GM23338 (cell line): Measurements from ENCODE around the gene MT1A. TPM values are rescaled to one million over a fixed set of nuclear protein-coding genes. Genes with fewer than 3 reads are reported as not detected.

Source experiments
- ATAC-seq: fragments of 200-7000 bp; cut with Tn5 transposase; 3 replicates; pipeline ENCODE4 v1.9.1; 2020
- DNase-seq: peaks from one replicate; pipeline ENCODE4 v3.0.0-alpha.2; 2015; ENCODE audit warnings: low spot score
- H2AFZ ChIP-seq: fragments of 200-600 bp; sonication (generic); 2 replicates; pipeline ENCODE4 v1.8.0; 2016; ENCODE audit warnings: antibody characterized with exemption, mild to moderate bottlenecking, moderate library complexity
- H3F3A ChIP-seq: fragments of 200-600 bp; sonication (generic); replicated peaks from 2 replicates; pipeline ENCODE4 v1.8.0; 2017; ENCODE audit warnings: antibody characterized with exemption, mixed run types, low read depth
- H3K27ac ChIP-seq: fragments of 200-600 bp; sonication (generic); 2 replicates; pipeline ENCODE4 v1.6.1; 2016; ENCODE audit warnings: low read depth
- H3K27me3 ChIP-seq: fragments of 200-600 bp; sonication (generic); 2 replicates; pipeline ENCODE4 v1.8.0; 2016; ENCODE audit warnings: mild to moderate bottlenecking, mixed run types, moderate library complexity; ENCODE audit not compliant: insufficient read depth
- H3K36me3 ChIP-seq: fragments of 200-600 bp; sonication (generic); 2 replicates; pipeline ENCODE4 v1.8.0; 2016; ENCODE audit warnings: mild to moderate bottlenecking; ENCODE audit not compliant: insufficient read depth
- H3K4me1 ChIP-seq: fragments of 200-600 bp; sonication (generic); 2 replicates; pipeline ENCODE4 v1.8.0; 2016; ENCODE audit warnings: mild to moderate bottlenecking, moderate library complexity; ENCODE audit not compliant: insufficient read depth
- H3K4me2 ChIP-seq: fragments of 200-600 bp; sonication (generic); 2 replicates; pipeline ENCODE4 v1.7.1; 2017; ENCODE audit warnings: mixed run types
- H3K4me3 ChIP-seq: fragments of 200-600 bp; sonication (generic); 2 replicates; pipeline ENCODE4 v1.6.1; 2016; ENCODE audit warnings: mixed run types
- H3K79me2 ChIP-seq: fragments of 200-600 bp; sonication (generic); replicated peaks from 2 replicates; pipeline ENCODE4 v1.8.0; 2017; ENCODE audit warnings: mild to moderate bottlenecking; ENCODE audit not compliant: insufficient read depth
- H3K9me2 ChIP-seq: fragments of 200-600 bp; sonication (generic); 2 replicates; pipeline ENCODE4 v1.8.0; 2017; ENCODE audit not compliant: insufficient read depth
- H4K20me1 ChIP-seq: fragments of 200-600 bp; sonication (generic); replicated peaks from 2 replicates; pipeline ENCODE4 v1.8.0; 2017; ENCODE audit warnings: mild to moderate bottlenecking; ENCODE audit not compliant: insufficient read depth
- H3K27ac Mint-ChIP-seq: 2 replicates; pipeline ENCODE4 v1.8.0; 2020; ENCODE audit warnings: inconsistent platforms, mild to moderate bottlenecking, moderate library complexity, mixed read lengths
- H3K27me3 Mint-ChIP-seq: 3 replicates; pipeline ENCODE4 v1.8.0; 2022; ENCODE audit warnings: low read depth, mild to moderate bottlenecking, moderate library complexity, mixed read lengths, inconsistent platforms; ENCODE audit not compliant: insufficient read depth, poor library complexity
- H3K36me3 Mint-ChIP-seq: 3 replicates; pipeline ENCODE4 v1.8.0; 2021; ENCODE audit warnings: low read depth, mild to moderate bottlenecking, inconsistent platforms, moderate library complexity, mixed read lengths
- H3K4me1 Mint-ChIP-seq: 3 replicates; pipeline ENCODE4 v1.8.0; 2020; ENCODE audit warnings: mild to moderate bottlenecking, inconsistent platforms, mixed read lengths
- H3K4me3 Mint-ChIP-seq: 3 replicates; pipeline ENCODE4 v1.8.0; 2021; ENCODE audit warnings: moderate library complexity, mild to moderate bottlenecking, inconsistent platforms, mixed read lengths
- H3K9me3 Mint-ChIP-seq: 3 replicates; pipeline ENCODE4 v1.8.0; 2020; ENCODE audit warnings: moderate library complexity, mild to moderate bottlenecking, inconsistent platforms, mixed read lengths
- CREB1 ChIP-seq: fragments of 250-450 bp; sonication (Bioruptor Pico); IDR thresholded peaks from 2 replicates; pipeline ENCODE4 v1.5.0; 2020; ENCODE audit warnings: low read depth, mild to moderate bottlenecking, moderate library complexity
- EZH2 ChIP-seq: fragments of 200-600 bp; sonication (generic); IDR thresholded peaks from one replicate; pipeline ENCODE4 v1.8.0; 2017; ENCODE audit warnings: antibody characterized with exemption, mild to moderate bottlenecking, low read depth; ENCODE audit not compliant: unreplicated experiment
- STAT1 ChIP-seq: IDR thresholded peaks from one replicate; pipeline ENCODE4 v1.6.1; 2016; ENCODE audit warnings: antibody characterized with exemption; ENCODE audit not compliant: unreplicated experiment
- ZNF114 ChIP-seq: fragments of 250-450 bp; sonication (Bioruptor Pico); IDR thresholded peaks from 2 replicates; pipeline ENCODE4 v1.5.0; 2020; ENCODE audit warnings: mild to moderate bottlenecking, moderate library complexity
- ZNF331 ChIP-seq: fragments of 250-450 bp; sonication (Bioruptor Pico); IDR thresholded peaks from 2 replicates; pipeline ENCODE4 v1.5.0; 2020; ENCODE audit warnings: low read depth, mild to moderate bottlenecking, moderate library complexity
- polyA plus RNA-seq: library from polyadenylated mRNA; unstranded; fragments of >200 nt; fragmentation: Nextera tagmentation; extraction: Ambion mirVana; gene quantifications from 2 replicates; pipeline ENCODE4 v1.2.1, GENCODE V29; 2016
- total RNA-seq: library from RNA; depleted of rRNA; stranded (reverse); fragments of >200 nt; shearing (Covaris generic); gene quantifications from 2 replicates; pipeline ENCODE4 v1.2.3, GENCODE V29; 2014
- TF ChIP-seq, protein P1 (sequence below): fragments of 250-450 bp; sonication (Bioruptor Pico); IDR thresholded peaks from 2 replicates; pipeline ENCODE4 v1.5.0; 2020; ENCODE audit warnings: mild to moderate bottlenecking, moderate library complexity
- TF ChIP-seq, protein P2 (sequence below), 2 experiments: fragments of 200-600 bp in 1 of 2; sonication (generic) in 1 of 2; conservative IDR thresholded peaks; 2 replicates each; pipeline versions ENCODE4 v1.5.1 to v1.6.1; 2016 to 2017; ENCODE audit warnings: antibody characterized with exemption in 2 of 2, low read depth in 2 of 2, mild to moderate bottlenecking in 2 of 2, moderate library complexity in 1 of 2

MT1A gene
- total and polyA plus RNA-seq, 2 experiments from 2014 or later: 2.5 TPM; not detected in 1

DNA sequence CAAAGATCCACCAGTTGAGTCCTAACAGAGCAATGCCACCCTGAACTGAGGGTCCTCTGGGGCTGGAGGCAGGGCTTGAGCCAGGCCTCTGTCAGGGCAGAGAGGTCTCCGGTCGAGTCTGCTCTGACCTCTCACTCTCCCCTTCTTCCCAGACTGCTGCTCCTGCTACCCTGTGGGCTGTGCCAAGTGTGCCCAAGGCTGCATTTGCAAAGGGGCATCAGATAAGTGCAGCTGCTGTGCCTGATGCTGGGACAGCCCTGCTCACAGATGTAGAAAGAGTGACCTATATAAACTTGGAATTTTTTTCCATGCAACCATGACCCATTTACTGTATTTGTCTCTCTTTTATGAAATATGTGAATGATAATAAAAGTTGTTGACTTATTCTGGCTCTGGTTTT is 10.8 kb downstream of the MT1A start (continued):
- TF ChIP-seq, protein P1, sequence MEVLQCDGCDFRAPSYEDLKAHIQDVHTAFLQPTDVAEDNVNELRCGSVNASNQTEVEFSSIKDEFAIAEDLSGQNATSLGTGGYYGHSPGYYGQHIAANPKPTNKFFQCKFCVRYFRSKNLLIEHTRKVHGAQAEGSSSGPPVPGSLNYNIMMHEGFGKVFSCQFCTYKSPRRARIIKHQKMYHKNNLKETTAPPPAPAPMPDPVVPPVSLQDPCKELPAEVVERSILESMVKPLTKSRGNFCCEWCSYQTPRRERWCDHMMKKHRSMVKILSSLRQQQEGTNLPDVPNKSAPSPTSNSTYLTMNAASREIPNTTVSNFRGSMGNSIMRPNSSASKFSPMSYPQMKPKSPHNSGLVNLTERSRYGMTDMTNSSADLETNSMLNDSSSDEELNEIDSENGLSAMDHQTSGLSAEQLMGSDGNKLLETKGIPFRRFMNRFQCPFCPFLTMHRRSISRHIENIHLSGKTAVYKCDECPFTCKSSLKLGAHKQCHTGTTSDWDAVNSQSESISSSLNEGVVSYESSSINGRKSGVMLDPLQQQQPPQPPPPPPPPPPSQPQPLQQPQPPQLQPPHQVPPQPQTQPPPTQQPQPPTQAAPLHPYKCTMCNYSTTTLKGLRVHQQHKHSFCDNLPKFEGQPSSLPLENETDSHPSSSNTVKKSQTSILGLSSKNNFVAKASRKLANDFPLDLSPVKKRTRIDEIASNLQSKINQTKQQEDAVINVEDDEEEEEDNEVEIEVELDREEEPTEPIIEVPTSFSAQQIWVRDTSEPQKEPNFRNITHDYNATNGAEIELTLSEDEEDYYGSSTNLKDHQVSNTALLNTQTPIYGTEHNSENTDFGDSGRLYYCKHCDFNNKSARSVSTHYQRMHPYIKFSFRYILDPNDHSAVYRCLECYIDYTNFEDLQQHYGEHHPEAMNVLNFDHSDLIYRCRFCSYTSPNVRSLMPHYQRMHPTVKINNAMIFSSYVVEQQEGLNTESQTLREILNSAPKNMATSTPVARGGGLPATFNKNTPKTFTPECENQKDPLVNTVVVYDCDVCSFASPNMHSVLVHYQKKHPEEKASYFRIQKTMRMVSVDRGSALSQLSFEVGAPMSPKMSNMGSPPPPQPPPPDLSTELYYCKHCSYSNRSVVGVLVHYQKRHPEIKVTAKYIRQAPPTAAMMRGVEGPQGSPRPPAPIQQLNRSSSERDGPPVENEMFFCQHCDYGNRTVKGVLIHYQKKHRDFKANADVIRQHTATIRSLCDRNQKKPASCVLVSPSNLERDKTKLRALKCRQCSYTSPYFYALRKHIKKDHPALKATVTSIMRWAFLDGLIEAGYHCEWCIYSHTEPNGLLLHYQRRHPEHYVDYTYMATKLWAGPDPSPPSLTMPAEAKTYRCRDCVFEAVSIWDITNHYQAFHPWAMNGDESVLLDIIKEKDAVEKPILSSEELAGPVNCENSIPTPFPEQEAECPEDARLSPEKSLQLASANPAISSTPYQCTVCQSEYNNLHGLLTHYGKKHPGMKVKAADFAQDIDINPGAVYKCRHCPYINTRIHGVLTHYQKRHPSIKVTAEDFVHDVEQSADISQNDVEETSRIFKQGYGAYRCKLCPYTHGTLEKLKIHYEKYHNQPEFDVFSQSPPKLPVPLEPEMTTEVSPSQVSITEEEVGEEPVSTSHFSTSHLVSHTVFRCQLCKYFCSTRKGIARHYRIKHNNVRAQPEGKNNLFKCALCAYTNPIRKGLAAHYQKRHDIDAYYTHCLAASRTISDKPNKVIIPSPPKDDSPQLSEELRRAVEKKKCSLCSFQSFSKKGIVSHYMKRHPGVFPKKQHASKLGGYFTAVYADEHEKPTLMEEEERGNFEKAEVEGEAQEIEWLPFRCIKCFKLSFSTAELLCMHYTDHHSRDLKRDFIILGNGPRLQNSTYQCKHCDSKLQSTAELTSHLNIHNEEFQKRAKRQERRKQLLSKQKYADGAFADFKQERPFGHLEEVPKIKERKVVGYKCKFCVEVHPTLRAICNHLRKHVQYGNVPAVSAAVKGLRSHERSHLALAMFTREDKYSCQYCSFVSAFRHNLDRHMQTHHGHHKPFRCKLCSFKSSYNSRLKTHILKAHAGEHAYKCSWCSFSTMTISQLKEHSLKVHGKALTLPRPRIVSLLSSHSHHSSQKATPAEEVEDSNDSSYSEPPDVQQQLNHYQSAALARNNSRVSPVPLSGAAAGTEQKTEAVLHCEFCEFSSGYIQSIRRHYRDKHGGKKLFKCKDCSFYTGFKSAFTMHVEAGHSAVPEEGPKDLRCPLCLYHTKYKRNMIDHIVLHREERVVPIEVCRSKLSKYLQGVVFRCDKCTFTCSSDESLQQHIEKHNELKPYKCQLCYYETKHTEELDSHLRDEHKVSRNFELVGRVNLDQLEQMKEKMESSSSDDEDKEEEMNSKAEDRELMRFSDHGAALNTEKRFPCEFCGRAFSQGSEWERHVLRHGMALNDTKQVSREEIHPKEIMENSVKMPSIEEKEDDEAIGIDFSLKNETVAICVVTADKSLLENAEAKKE (CRISPR knock-in tag): no peak
- TF ChIP-seq EZH2: no peak
- no peak for TF ChIP-seq CREB1 (CRISPR knock-in tag)

DNA sequence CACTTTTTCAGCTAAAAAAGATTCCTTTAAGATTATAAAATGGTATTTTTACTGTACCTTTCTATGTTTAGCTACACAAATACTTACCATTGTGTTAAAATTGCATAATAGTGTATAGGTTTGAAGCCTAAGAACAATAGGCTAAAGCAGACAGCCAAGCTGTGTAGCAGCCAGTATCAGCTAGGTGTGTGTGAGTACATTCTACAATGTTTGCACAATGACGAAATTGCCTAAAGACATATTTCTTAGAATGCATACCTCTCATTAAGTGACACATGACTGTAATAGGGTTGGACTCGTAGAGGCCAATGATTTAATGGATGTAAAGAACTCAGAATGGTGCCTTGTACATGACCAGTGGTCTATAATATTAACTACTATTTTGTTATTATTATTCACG is 11.4 kb downstream of the MT1A start:
- no peak overlapping the region for H3K27ac Mint-ChIP-seq
- DNase-seq: no peak
- Histone ChIP-seq H3K79me2 (no peaks in the 10 kb centered on the region), H3K27me3 (peaks cover 70% of the 10 kb centered on the region), H3K9me2 (no peaks in the 10 kb centered on the region), H4K20me1 (no peaks in the 10 kb centered on the region), H3K36me3 (no peaks in the 10 kb centered on the region), H3F3A (no peaks in the 10 kb centered on the region), H3K4me3 (no peak overlapping the region), H2AFZ (no peak overlapping the region), H3K4me1 (no peaks in the 10 kb centered on the region; the same call in 1 of the 2 replicates), H3K4me2 (no peak overlapping the region), H3K27ac (no peak overlapping the region)
- no peaks in the 10 kb centered on the region for H3K36me3 Mint-ChIP-seq
- H3K4me3 Mint-ChIP-seq: no peak overlapping the region
- no peak for TF ChIP-seq EZH2
- TF ChIP-seq, protein P2, sequence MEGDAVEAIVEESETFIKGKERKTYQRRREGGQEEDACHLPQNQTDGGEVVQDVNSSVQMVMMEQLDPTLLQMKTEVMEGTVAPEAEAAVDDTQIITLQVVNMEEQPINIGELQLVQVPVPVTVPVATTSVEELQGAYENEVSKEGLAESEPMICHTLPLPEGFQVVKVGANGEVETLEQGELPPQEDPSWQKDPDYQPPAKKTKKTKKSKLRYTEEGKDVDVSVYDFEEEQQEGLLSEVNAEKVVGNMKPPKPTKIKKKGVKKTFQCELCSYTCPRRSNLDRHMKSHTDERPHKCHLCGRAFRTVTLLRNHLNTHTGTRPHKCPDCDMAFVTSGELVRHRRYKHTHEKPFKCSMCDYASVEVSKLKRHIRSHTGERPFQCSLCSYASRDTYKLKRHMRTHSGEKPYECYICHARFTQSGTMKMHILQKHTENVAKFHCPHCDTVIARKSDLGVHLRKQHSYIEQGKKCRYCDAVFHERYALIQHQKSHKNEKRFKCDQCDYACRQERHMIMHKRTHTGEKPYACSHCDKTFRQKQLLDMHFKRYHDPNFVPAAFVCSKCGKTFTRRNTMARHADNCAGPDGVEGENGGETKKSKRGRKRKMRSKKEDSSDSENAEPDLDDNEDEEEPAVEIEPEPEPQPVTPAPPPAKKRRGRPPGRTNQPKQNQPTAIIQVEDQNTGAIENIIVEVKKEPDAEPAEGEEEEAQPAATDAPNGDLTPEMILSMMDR (conservative IDR thresholded peaks at IDR 0.05; ENCODE audit: low read depth in 2 of 2): no peak
- no peak for TF ChIP-seq ZNF114
- no peak for TF ChIP-seq CREB1 (CRISPR knock-in tag)
- no peak for TF ChIP-seq ZNF331 (CRISPR knock-in tag)
- no peak for TF ChIP-seq STAT1
- TF ChIP-seq, protein P1 (CRISPR knock-in tag): no peak
- peaks cover 64% of the 10 kb centered on the region for H3K27me3 Mint-ChIP-seq
- peaks cover 4% of the 10 kb centered on the region; the same call in 2 of the 3 replicates for H3K4me1 Mint-ChIP-seq
- no peaks in the 10 kb centered on the region for H3K9me3 Mint-ChIP-seq
- ATAC-seq: no peak
